GM21447 (cell line): ENCODE results near the gene BRAF.
A peak's percentile ranks its signal among the peaks of the same experiment; 100 is the strongest.
"Not testable (repeated sequence)": the region's sequence is repeated elsewhere in the genome, so short reads cannot be mapped to it uniquely, and the experiment has no call there.

Experiments
- ATAC-seq: cut with Tn5 transposase; IDR thresholded peaks from one replicate; pipeline ENCODE4 v1.9.1; 2021; ENCODE audit not compliant: unreplicated experiment

The BRAF gene

DNA sequence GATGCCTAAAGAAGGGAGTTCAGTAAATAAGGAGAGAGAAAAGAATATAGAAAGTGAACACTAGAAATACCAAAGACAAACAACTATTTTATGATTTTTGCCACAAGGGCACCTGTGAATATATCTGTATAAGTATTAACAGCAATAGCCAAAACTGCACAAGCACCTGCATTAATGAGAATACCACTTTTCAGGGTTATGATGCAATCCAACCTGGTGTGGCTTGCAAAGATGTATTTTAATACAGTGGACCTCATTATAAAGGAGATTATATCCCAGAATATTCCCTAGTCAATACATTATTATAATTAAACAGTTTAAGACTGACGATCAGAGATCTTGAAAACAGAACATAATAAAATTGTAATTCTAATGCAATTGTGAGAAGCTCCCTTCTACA, 4.0 kb downstream of the BRAF start:
- no peak for ATAC-seq

DNA sequence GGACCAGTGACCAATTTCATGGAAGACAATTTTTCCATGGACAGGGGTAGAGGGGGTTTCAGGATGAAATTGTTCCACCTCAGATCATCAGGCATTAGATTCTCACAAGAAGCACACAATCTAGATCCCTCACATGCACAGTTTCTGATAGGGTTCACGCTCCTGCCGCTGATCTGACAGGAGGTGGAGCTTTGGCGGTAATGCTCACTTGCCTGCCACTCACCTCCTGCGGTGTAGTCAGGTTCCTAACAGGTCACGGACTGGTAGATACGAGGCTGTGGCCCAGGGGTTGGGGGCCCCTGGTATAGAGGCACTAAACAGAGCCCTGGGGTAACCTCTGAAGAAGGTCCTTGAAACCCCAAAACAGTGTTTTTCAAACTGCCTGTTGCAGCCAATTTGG, 6.5 kb downstream of the BRAF start:
- no peak for ATAC-seq

- ATAC-seq, result no peak
These were observed 7.5 kb downstream of the BRAF start for GRCh38 chr7:140917258-140917657.

DNA sequence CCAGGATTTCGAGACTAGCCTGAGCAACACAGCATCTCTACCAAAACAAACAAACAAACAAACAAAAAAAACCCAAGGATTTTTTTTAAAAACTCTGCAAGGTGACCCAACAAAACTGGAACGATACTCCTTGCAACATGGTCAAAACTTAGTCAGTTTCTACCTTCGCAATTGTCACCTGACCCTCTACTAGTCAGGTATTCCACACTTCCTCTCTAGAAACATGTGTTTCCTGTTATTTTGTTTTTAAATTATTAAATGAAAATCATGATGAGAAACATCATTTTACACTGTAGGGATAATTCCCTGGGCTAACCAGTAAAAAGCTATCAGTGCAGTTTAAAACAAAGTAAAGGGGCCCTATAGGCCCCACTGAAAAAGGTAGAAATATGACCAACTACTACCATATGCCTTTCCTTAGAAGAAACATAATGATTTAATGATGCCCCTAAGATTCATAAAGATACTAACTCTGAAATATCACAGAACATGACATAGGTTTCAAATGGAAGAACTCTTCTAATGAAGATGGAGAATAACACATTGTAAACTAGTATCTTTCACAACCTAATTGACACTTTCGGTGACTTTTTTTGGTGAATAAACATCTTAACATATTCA, 8.7 kb downstream of the BRAF start:
- ATAC-seq, result no peak

GRCh38 chr7:140914083-140914482, 10.6 kb downstream of the BRAF start:
- ATAC-seq, result no peak

DNA sequence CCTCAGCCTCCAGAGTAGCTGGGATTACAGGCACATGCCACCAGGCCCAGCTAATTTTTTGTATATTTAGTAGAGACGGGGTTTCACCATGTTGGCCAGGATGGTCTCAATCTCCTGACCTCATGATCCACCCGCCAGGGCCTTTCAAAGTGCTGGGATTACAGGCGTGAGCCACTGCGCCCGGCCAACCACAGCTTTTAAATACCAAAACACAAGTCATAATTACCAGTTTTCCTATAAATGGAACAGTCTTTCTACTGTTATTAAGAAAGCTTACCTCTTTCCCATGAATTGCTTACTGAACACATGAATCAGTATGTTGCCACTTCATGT, 11.2 kb downstream of the BRAF start:
- ATAC-seq, result not testable (repeated sequence)

DNA sequence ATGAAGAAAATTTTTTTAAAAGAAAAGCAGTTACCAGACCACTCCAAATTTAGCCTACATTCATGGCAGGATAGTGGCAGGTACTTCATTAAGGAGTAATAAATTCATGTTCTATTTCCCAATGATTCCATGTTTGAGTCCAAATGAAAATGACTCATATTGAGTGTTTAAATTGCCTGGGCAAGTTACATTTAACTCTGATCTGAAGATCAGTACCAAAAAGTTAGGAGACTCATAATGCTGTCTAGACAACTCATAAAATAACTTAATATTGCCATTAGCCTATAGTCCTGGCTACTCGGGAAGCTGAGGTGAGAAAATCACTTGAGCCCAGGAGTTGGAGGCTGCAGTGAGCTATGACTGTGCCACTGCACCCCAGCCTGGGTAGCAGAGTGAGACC, 13.0 kb downstream of the BRAF start:
- ATAC-seq, result no peak

- no peak for ATAC-seq
These were observed 15.1 kb downstream of the BRAF start for GRCh38 chr7:140909476-140910161.

- ATAC-seq, result no peak
These were observed 16.4 kb downstream of the BRAF start for GRCh38 chr7:140908361-140908760.

DNA sequence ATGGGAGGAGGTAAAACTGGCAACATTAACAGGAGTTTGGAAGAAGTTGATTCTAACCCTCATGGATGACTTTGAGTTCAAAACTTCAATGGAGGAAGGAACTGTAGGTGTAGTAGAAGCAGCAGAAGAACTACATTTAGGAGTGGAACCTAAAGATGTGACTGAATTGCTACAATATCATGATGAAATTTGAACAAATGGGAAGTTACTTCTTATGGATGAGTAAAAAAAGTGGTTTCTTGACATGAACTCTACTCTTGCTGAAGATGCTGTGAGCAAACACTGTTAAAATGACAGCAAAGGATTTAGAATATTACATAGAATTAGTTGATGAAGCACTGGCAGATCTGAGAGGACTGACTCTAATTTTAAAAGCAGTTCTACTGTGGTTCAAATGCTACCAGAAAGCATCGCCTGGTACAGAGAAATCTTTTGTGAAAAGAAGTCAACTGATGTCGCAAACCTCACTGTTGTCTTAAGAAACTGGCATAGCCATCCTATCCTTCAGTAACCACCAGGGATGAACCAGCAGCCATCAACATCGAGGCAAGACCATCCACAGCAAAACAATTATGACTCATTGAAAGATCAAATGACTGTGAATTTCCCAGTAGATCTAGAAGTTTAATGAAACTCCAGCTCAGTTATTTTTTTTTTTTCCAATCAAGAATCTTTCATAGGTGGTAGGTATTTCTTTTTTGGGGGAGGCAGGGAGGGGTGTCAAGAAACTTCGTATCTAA, 20.8 kb downstream of the BRAF start:
- no peak for ATAC-seq

DNA sequence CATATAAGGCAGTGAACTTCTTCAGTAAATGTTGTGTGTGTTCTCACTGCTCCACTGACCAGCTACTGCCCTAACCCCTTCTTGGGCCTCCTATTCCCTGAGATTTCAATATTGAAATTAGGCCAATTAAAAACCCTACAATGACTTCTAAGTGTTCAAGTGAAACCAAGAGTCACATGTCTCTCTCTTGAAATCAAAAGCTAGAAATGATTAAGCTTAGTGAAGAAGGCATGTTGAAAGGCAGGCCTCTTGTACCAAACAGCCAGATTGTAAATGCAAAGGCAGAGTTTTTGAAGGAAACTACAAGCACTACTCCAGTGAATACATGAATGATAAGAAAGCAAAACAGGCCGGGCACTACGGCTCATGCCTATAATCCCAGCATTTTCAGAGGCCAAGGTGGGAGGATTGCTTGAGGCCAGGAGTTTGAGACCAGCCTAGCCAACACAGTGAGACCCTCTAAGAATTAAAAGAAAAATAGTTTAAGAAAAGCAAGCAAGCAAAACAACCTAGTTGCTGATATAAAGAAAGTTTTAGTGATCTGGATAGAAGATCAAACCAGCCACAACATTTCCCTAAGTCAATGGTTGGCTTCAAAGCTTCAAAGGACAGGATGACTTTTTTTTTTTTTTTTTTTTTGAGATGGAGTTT, 22.3 kb downstream of the BRAF start:
- ATAC-seq, result peak; percentile 86

GRCh38 chr7:140901941-140902302, 22.8 kb downstream of the BRAF start:
- ATAC-seq, result no peak

- no peak for ATAC-seq
These were observed 24.8 kb downstream of the BRAF start for GRCh38 chr7:140899883-140900282.

- no peak for ATAC-seq
These were observed 25.8 kb downstream of the BRAF start for GRCh38 chr7:140898786-140899536.

GRCh38 chr7:140896996-140897395, 27.7 kb downstream of the BRAF start:
- ATAC-seq, result no peak

DNA sequence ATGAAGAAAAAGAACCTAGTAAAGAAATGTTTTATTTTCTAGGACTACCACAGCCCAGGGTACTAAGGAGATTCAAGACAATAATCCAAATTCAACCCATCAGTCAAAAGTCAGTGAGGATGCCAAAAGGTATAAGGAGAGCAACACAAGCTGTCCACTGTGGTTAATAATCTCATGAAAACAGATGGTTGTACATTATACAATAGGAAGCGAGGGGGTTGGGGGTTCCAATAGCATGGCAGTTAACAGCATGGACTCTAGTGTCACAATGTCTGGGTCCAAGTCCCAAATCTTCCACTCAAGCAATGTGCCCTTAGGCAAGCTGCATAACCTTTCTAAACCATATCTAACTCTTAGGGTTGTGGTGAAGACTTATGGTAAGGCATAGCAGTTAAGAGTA, 35.1 kb downstream of the BRAF start:
- no peak for ATAC-seq

GRCh38 chr7:140889150-140889549, 35.6 kb downstream of the BRAF start:
- no peak for ATAC-seq

- ATAC-seq, result no peak
These were observed 36.6 kb downstream of the BRAF start for GRCh38 chr7:140888087-140888486.

GRCh38 chr7:140885735-140886334, 38.9 kb downstream of the BRAF start:
- ATAC-seq, result no peak

DNA sequence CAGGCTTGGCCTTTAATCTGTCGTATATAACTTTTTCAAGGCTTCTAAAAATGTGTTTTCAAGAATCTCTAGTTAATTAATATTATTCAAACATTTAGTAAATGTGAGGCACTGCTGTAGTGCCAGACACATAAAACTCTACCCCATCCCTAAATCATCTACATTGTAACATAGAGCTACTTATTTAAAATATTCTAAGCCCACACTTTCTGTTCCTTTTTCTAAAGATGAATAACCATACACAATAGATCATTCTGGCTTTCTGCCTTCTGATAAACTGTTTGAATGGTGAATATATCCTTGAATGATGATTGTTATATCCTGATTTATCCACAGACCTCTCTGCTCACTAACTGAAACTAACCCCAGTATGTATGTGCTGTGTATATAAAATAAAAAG, 41.4 kb downstream of the BRAF start:
- ATAC-seq, result no peak

- ATAC-seq, result not testable (repeated sequence)
These were observed 41.9 kb downstream of the BRAF start for GRCh38 chr7:140882834-140883233.
